ENCODE data around the gene SLC2A14.
"Not testable (repeated sequence)": the region's sequence is repeated elsewhere in the genome, so short reads cannot be mapped to it uniquely, and the experiment has no call there.

Gene SLC2A14

GRCh38 chr12:7833831-7834230, 38.9 kb downstream of the SLC2A14 start:
- no peak for DNase-seq (ENCODE audit: low spot score)

GRCh38 chr12:7833201-7833600, 39.5 kb downstream of the SLC2A14 start:
- DNase-seq (ENCODE audit: low spot score): not testable (repeated sequence)

- DNase-seq (ENCODE audit: low spot score): peak; percentile 46
These were observed 40.5 kb downstream of the SLC2A14 start for GRCh38 chr12:7832059-7832696.

- not testable (repeated sequence) for DNase-seq (ENCODE audit: low spot score)
These were observed 43.0 kb downstream of the SLC2A14 start for GRCh38 chr12:7829737-7830136.

- DNase-seq (ENCODE audit: low spot score): not testable (repeated sequence)
These were observed 47.0 kb downstream of the SLC2A14 start for GRCh38 chr12:7825754-7826153.

GRCh38 chr12:7806863-7807487, 65.7 kb downstream of the SLC2A14 start:
- DNase-seq (ENCODE audit: low spot score): peak; percentile 58

- DNase-seq (ENCODE audit: low spot score): not testable (repeated sequence)
These were observed 66.4 kb downstream of the SLC2A14 start for GRCh38 chr12:7806319-7806718.

GRCh38 chr12:7801460-7801859, 71.3 kb downstream of the SLC2A14 start:
- no peak for DNase-seq (ENCODE audit: low spot score)

- not testable (repeated sequence) for DNase-seq (ENCODE audit: low spot score)
These were observed 73.9 kb downstream of the SLC2A14 start for GRCh38 chr12:7798750-7799308.

- no peak for DNase-seq (ENCODE audit: low spot score)
These were observed 74.9 kb downstream of the SLC2A14 start for GRCh38 chr12:7797698-7798398.

- not testable (repeated sequence) for DNase-seq (ENCODE audit: low spot score)
These were observed 75.4 kb downstream of the SLC2A14 start for GRCh38 chr12:7797269-7797668.

GRCh38 chr12:7793211-7793610, 79.5 kb downstream of the SLC2A14 start:
- no peak for DNase-seq (ENCODE audit: low spot score)

GRCh38 chr12:7788884-7789528, 83.7 kb downstream of the SLC2A14 start, which contains the start of gene NANOG:
NANOG (plus strand) TSS chr12:7789402; CDS start chr12:7789615, 213 bp downstream.
- DNase-seq (ENCODE audit: low spot score): not testable (repeated sequence)

GRCh38 chr12:7788294-7788660, 84.4 kb downstream of the SLC2A14 start:
- DNase-seq (ENCODE audit: low spot score): no peak

- DNase-seq (ENCODE audit: low spot score): no peak
These were observed 85.0 kb downstream of the SLC2A14 start for GRCh38 chr12:7787574-7788293.

- no peak for DNase-seq (ENCODE audit: low spot score)
These were observed 88.0 kb downstream of the SLC2A14 start for GRCh38 chr12:7784701-7785100.

- DNase-seq (ENCODE audit: low spot score): not testable (repeated sequence)
These were observed 89.3 kb downstream of the SLC2A14 start for GRCh38 chr12:7783433-7783832.

- DNase-seq (ENCODE audit: low spot score): no peak
These were observed 90.7 kb downstream of the SLC2A14 start for GRCh38 chr12:7782055-7782454.

- no peak for DNase-seq (ENCODE audit: low spot score)
These were observed 91.4 kb downstream of the SLC2A14 start for GRCh38 chr12:7781274-7781673.

GRCh38 chr12:7769999-7770398, 102.7 kb downstream of the SLC2A14 start:
- DNase-seq (ENCODE audit: low spot score): no peak
